ENCODE measurements around the gene ROR1.

The ROR1 gene

DNA sequence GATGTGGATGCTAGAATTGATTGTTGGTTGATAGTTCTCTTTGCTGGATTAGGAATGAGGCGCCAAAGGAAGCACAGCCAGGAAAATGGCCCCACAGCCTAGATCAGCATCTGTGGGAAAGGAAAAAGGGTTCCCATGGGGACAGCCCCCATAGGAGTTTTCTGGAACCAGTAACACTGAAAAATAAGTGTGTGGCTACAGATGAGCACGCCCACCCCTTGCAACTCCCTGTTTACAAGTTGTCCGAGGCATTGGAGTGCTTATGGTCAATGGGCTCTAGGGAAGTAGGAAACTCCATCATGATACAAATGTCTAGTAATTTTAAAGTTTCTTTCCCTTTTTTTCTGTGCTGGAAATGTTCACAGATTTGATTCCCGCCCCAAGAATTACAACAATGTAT lies 405.8 kb downstream of the ROR1 start:
- DNase-seq (ENCODE audit: extremely low read depth, insufficient read length), result no peak
- Histone ChIP-seq H3K27me3 (replicated peaks; ENCODE audit: control insufficient read depth, insufficient read depth, low read length) (no peaks in the 10 kb centered on the region), H3K4me3 (replicated peaks; ENCODE audit: low read depth, low read length) (no peak overlapping the region), H3K36me3 (ENCODE audit: control insufficient read depth, insufficient read depth, low read length) (no peaks in the 10 kb centered on the region)
- TF ChIP-seq, protein P1, sequence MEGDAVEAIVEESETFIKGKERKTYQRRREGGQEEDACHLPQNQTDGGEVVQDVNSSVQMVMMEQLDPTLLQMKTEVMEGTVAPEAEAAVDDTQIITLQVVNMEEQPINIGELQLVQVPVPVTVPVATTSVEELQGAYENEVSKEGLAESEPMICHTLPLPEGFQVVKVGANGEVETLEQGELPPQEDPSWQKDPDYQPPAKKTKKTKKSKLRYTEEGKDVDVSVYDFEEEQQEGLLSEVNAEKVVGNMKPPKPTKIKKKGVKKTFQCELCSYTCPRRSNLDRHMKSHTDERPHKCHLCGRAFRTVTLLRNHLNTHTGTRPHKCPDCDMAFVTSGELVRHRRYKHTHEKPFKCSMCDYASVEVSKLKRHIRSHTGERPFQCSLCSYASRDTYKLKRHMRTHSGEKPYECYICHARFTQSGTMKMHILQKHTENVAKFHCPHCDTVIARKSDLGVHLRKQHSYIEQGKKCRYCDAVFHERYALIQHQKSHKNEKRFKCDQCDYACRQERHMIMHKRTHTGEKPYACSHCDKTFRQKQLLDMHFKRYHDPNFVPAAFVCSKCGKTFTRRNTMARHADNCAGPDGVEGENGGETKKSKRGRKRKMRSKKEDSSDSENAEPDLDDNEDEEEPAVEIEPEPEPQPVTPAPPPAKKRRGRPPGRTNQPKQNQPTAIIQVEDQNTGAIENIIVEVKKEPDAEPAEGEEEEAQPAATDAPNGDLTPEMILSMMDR (IDR thresholded peaks at IDR 0.05; ENCODE audit: insufficient read depth, low read length, poor library complexity, severe bottlenecking), result no peak

DNA sequence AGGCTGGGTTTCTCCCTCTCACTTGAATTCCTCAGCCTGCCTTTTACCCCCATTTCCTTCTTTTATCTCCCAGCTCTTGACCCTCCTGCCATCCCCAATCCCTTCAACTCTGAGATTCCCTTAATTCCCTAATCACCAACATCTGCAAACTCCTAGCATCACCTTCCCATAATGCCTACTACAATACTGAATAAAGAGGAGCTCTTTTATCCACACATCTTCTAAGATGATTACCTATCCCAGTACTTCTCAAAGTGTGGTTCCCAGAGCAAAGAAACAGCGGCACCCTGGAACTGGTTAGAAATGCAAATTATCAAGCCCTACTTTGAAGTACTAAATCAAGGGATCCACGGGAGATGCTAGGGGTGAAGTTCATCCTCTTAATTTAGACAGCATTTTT lies 408.4 kb downstream of the ROR1 start:
- TF ChIP-seq, protein P1 (IDR thresholded peaks at IDR 0.05; ENCODE audit: insufficient read depth, low read length, poor library complexity, severe bottlenecking), result no peak
- no peak overlapping the region for H3K4me3 ChIP-seq (replicated peaks; ENCODE audit: low read depth, low read length)

DNA sequence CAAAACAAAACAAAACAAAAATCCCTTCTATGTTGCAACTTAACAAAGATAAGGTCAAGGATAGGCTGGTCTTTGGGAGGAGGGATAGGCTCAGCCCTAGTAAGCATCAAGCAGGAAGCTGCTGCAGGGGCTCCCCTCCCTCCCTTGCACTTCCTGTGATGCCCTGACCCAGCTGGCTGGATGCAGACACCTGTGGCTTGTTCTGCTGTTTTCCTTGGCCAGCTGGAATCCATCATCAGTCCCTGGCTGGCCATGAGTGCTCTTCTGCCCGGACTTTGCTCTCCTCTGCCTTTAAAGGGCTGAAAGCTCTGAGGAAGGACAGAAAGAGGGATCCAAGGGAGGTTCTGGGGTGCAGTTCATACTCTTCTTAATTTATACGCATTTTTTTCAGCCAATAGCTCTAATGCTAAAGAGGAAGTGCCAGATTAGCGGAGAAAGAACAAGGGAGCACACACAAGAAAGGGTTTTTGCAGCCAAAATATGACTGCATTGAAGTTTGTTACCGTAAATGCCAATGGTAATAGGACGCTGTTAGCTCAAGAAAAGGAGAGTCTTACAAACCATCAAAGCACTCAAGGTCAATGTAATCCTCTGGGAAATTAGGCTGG lies 409.7 kb downstream of the ROR1 start:
- TF ChIP-seq, protein P1 (IDR thresholded peaks at IDR 0.05; ENCODE audit: insufficient read depth, low read length, poor library complexity, severe bottlenecking), result no peak
- no peaks in the 10 kb centered on the region for H3K27me3 ChIP-seq (replicated peaks; ENCODE audit: control insufficient read depth, insufficient read depth, low read length)
- DNase-seq (ENCODE audit: extremely low read depth, insufficient read length), result no peak
- H3K4me3 ChIP-seq (replicated peaks; ENCODE audit: low read depth, low read length), result no peak overlapping the region
- no peaks in the 10 kb centered on the region for H3K36me3 ChIP-seq (ENCODE audit: control insufficient read depth, insufficient read depth, low read length)

More for the DNA sequence above, 408.4 kb downstream of the ROR1 start:
- H3K36me3 ChIP-seq (ENCODE audit: control insufficient read depth, insufficient read depth, low read length), result no peaks in the 10 kb centered on the region
- no peaks in the 10 kb centered on the region for H3K27me3 ChIP-seq (replicated peaks; ENCODE audit: control insufficient read depth, insufficient read depth, low read length)
- DNase-seq (ENCODE audit: extremely low read depth, insufficient read length), result no peak

DNA sequence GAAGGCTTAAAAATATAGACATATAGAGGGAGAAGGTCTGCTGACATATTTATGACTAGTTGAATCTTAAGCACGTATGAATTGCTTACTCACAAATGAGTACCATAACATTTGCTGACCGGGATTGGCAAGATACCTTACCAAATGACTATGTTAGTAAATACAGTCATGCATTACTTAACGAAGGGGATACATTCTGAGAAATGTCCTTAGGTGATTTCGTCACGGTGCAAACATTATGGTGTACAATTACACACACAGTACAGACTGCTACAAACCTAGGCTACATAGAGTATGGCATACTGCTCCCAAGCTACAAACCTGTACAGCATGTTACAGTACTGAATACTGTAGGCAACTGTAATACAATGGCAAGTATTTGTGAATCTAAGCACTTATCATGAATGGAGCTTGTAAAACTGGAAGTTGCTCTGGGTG lies 410.2 kb downstream of the ROR1 start:
- no peak for DNase-seq (ENCODE audit: extremely low read depth, insufficient read length)
- TF ChIP-seq, protein P1 (IDR thresholded peaks at IDR 0.05; ENCODE audit: insufficient read depth, low read length, poor library complexity, severe bottlenecking), result no peak

DNA sequence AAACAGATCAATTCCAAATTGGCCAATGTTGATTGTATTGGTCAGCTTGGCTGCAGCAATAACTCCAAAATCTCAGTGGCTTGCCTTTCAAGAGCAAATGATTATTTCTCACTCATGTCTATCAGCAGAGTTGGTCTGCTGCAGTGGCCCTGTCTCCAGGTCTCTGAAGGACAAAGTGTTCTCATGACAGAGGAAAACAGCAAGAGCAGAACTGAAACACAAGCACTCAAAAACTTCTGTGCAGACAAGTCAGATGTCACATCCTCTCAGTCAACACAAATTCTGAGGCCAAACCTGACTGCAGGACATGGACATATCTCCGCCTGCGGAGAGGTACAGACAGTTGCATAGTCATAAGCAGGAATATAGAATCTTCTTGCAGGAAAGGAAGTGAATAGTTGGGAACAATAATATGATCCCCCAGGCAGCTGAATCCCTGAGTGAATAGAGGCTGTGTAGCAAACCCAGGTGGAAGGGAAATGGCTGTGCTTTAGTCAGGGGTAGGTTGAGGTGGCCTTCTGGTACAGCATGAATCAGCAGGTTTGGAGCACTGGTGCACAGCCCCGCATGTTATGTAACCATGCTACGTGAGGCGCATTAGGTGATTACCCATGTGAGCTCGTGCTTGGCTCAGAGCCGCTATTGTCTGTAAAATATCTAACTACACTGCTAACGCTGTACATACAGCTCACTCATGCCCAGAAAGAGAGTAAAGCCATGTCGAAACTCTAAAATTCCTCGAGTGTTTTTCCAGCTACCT lies 412.5 kb downstream of the ROR1 start:
- no peak for DNase-seq (ENCODE audit: extremely low read depth, insufficient read length)
- TF ChIP-seq, protein P1 (IDR thresholded peaks at IDR 0.05; ENCODE audit: insufficient read depth, low read length, poor library complexity, severe bottlenecking), result no peak

More for the DNA sequence above, 410.2 kb downstream of the ROR1 start:
- Histone ChIP-seq H3K27me3 (replicated peaks; ENCODE audit: control insufficient read depth, insufficient read depth, low read length) (no peaks in the 10 kb centered on the region), H3K4me3 (replicated peaks; ENCODE audit: low read depth, low read length) (no peak overlapping the region), H3K36me3 (ENCODE audit: control insufficient read depth, insufficient read depth, low read length) (no peaks in the 10 kb centered on the region)

More for the DNA sequence above, 412.5 kb downstream of the ROR1 start:
- H3K36me3 ChIP-seq (ENCODE audit: control insufficient read depth, insufficient read depth, low read length), result no peaks in the 10 kb centered on the region
- no peak overlapping the region for H3K4me3 ChIP-seq (replicated peaks; ENCODE audit: low read depth, low read length)
- no peaks in the 10 kb centered on the region for H3K27me3 ChIP-seq (replicated peaks; ENCODE audit: control insufficient read depth, insufficient read depth, low read length)

All from GM06990 (cell line).